ENCODE results near the gene DDR2. TPM values are rescaled to one million over a fixed set of nuclear protein-coding genes. Genes with fewer than 3 reads are reported as not detected.

DDR2 gene
- polyA plus RNA-seq, 2 donors, result 2.8 to 4.0 TPM

- no peaks in the 10 kb centered on the region for H3K27me3 ChIP-seq (ENCODE audit: control insufficient read depth in 1 of 2, insufficient read depth in 2 of 2, low read length in 2 of 2)
- no peaks in the 10 kb centered on the region for H3K36me3 ChIP-seq (ENCODE audit: control insufficient read depth in 2 of 2, insufficient read depth in 2 of 2, low read length in 1 of 2)
- WGBS, 2 donors, result 26 to 50% methylated on average over 1 of the region's 1 CpG
- H3K4me1 ChIP-seq (ENCODE audit: control insufficient read depth in 2 of 2, insufficient read depth in 2 of 2, low read length in 1 of 2), result peaks cover 3 to 4% of the 10 kb centered on the region in 2 donors
- no peaks in the 10 kb centered on the region for H3K9me3 ChIP-seq (ENCODE audit: control insufficient read depth in 2 of 2, insufficient read depth in 1 of 2, low read depth in 1 of 2, low read length in 1 of 2)
- no peak overlapping the region for H3K4me3 ChIP-seq (ENCODE audit: low read depth in 1 of 2, low read length in 2 of 2)
- peak overlapping the region; percentile 51 to 83 for H3K27ac ChIP-seq (ENCODE audit: low read depth in 2 of 2, low read length in 1 of 2)
These were observed 77.6 kb downstream of the DDR2 start for GRCh38 chr1:162709870-162710269.

GRCh38 chr1:162710345-162710744 lies 78.1 kb downstream of the DDR2 start:
- 36 to 40% methylated on average over 1 of the region's 1 CpG for WGBS, 2 donors
- Histone ChIP-seq H3K9me3 (ENCODE audit: control insufficient read depth in 2 of 2, insufficient read depth in 1 of 2, low read depth in 1 of 2, low read length in 1 of 2) (no peaks in the 10 kb centered on the region), H3K27me3 (ENCODE audit: control insufficient read depth in 1 of 2, insufficient read depth in 2 of 2, low read length in 2 of 2) (no peaks in the 10 kb centered on the region), H3K4me3 (ENCODE audit: low read depth in 1 of 2, low read length in 2 of 2) (no peak overlapping the region), H3K36me3 (ENCODE audit: control insufficient read depth in 2 of 2, insufficient read depth in 2 of 2, low read length in 1 of 2) (no peaks in the 10 kb centered on the region), H3K4me1 (ENCODE audit: control insufficient read depth in 2 of 2, insufficient read depth in 2 of 2, low read length in 1 of 2) (peaks cover 0 to 2% of the 10 kb centered on the region in 2 donors), H3K27ac (ENCODE audit: low read depth in 2 of 2, low read length in 1 of 2) (peak overlapping the region; percentile 51 to 83)

- H3K9me3 ChIP-seq (ENCODE audit: control insufficient read depth in 2 of 2, insufficient read depth in 1 of 2, low read depth in 1 of 2, low read length in 1 of 2), result no peaks in the 10 kb centered on the region
- no peaks in the 10 kb centered on the region for H3K36me3 ChIP-seq (ENCODE audit: control insufficient read depth in 2 of 2, insufficient read depth in 2 of 2, low read length in 1 of 2)
- H3K27ac ChIP-seq (ENCODE audit: low read depth in 2 of 2, low read length in 1 of 2), result peak overlapping the region; percentile 17 to 26
- peaks cover 0 to 2% of the 10 kb centered on the region in 2 donors for H3K4me1 ChIP-seq (ENCODE audit: control insufficient read depth in 2 of 2, insufficient read depth in 2 of 2, low read length in 1 of 2)
- no peaks in the 10 kb centered on the region for H3K27me3 ChIP-seq (ENCODE audit: control insufficient read depth in 1 of 2, insufficient read depth in 2 of 2, low read length in 2 of 2)
- WGBS, 2 donors, result 52 to 56% methylated on average over 4 of the region's 4 CpGs
- H3K4me3 ChIP-seq (ENCODE audit: low read depth in 1 of 2, low read length in 2 of 2), result no peak overlapping the region
These were observed 78.7 kb downstream of the DDR2 start for GRCh38 chr1:162710780-162711465.

- H3K36me3 ChIP-seq (ENCODE audit: control insufficient read depth in 2 of 2, insufficient read depth in 2 of 2, low read length in 1 of 2), result no peaks in the 10 kb centered on the region
- H3K27ac ChIP-seq (ENCODE audit: low read depth in 2 of 2, low read length in 1 of 2), result peak overlapping the region in 1 of 2 donors; percentile 9
- peaks cover 0 to 2% of the 10 kb centered on the region in 2 donors for H3K4me1 ChIP-seq (ENCODE audit: control insufficient read depth in 2 of 2, insufficient read depth in 2 of 2, low read length in 1 of 2)
- H3K4me3 ChIP-seq (ENCODE audit: low read depth in 1 of 2, low read length in 2 of 2), result no peak overlapping the region
- 58 to 79% methylated on average over 2 of the region's 2 CpGs for WGBS, 2 donors
- no peaks in the 10 kb centered on the region for H3K27me3 ChIP-seq (ENCODE audit: control insufficient read depth in 1 of 2, insufficient read depth in 2 of 2, low read length in 2 of 2)
- no peaks in the 10 kb centered on the region for H3K9me3 ChIP-seq (ENCODE audit: control insufficient read depth in 2 of 2, insufficient read depth in 1 of 2, low read depth in 1 of 2, low read length in 1 of 2)
These were observed 80.2 kb downstream of the DDR2 start for GRCh38 chr1:162712317-162713029.

GRCh38 chr1:162716123-162716522 lies 83.9 kb downstream of the DDR2 start:
- no peak overlapping the region for H3K27ac ChIP-seq (ENCODE audit: low read depth in 2 of 2, low read length in 1 of 2)
- H3K4me3 ChIP-seq (ENCODE audit: low read depth in 1 of 2, low read length in 2 of 2), result no peak overlapping the region
- H3K27me3 ChIP-seq (ENCODE audit: control insufficient read depth in 1 of 2, insufficient read depth in 2 of 2, low read length in 2 of 2), result no peaks in the 10 kb centered on the region
- 70% methylated on average over 4 of the region's 4 CpGs for WGBS, 2 donors
- H3K36me3 ChIP-seq (ENCODE audit: control insufficient read depth in 2 of 2, insufficient read depth in 2 of 2, low read length in 1 of 2), result no peaks in the 10 kb centered on the region
- H3K9me3 ChIP-seq (ENCODE audit: control insufficient read depth in 2 of 2, insufficient read depth in 1 of 2, low read depth in 1 of 2, low read length in 1 of 2), result no peaks in the 10 kb centered on the region
- no peaks in the 10 kb centered on the region for H3K4me1 ChIP-seq (ENCODE audit: control insufficient read depth in 2 of 2, insufficient read depth in 2 of 2, low read length in 1 of 2)

GRCh38 chr1:162716552-162716951 lies 84.3 kb downstream of the DDR2 start:
- Histone ChIP-seq H3K4me1 (ENCODE audit: control insufficient read depth in 2 of 2, insufficient read depth in 2 of 2, low read length in 1 of 2) (no peaks in the 10 kb centered on the region), H3K36me3 (ENCODE audit: control insufficient read depth in 2 of 2, insufficient read depth in 2 of 2, low read length in 1 of 2) (no peaks in the 10 kb centered on the region), H3K27me3 (ENCODE audit: control insufficient read depth in 1 of 2, insufficient read depth in 2 of 2, low read length in 2 of 2) (no peaks in the 10 kb centered on the region), H3K27ac (ENCODE audit: low read depth in 2 of 2, low read length in 1 of 2) (no peak overlapping the region), H3K9me3 (ENCODE audit: control insufficient read depth in 2 of 2, insufficient read depth in 1 of 2, low read depth in 1 of 2, low read length in 1 of 2) (no peaks in the 10 kb centered on the region), H3K4me3 (ENCODE audit: low read depth in 1 of 2, low read length in 2 of 2) (no peak overlapping the region)
- WGBS, 2 donors, result 52 to 61% methylated on average over 1 of the region's 1 CpG

GRCh38 chr1:162717548-162718184 lies 85.4 kb downstream of the DDR2 start:
- Histone ChIP-seq H3K4me1 (ENCODE audit: control insufficient read depth in 2 of 2, insufficient read depth in 2 of 2, low read length in 1 of 2) (no peaks in the 10 kb centered on the region), H3K36me3 (ENCODE audit: control insufficient read depth in 2 of 2, insufficient read depth in 2 of 2, low read length in 1 of 2) (no peaks in the 10 kb centered on the region), H3K27me3 (ENCODE audit: control insufficient read depth in 1 of 2, insufficient read depth in 2 of 2, low read length in 2 of 2) (no peaks in the 10 kb centered on the region), H3K9me3 (ENCODE audit: control insufficient read depth in 2 of 2, insufficient read depth in 1 of 2, low read depth in 1 of 2, low read length in 1 of 2) (no peaks in the 10 kb centered on the region), H3K27ac (ENCODE audit: low read depth in 2 of 2, low read length in 1 of 2) (no peak overlapping the region), H3K4me3 (ENCODE audit: low read depth in 1 of 2, low read length in 2 of 2) (no peak overlapping the region)
- 83 to 84% methylated on average over 1 of the region's 1 CpG for WGBS, 2 donors

GRCh38 chr1:162719678-162720077 lies 87.4 kb downstream of the DDR2 start:
- Histone ChIP-seq H3K9me3 (ENCODE audit: control insufficient read depth in 2 of 2, insufficient read depth in 1 of 2, low read depth in 1 of 2, low read length in 1 of 2) (no peaks in the 10 kb centered on the region), H3K27me3 (ENCODE audit: control insufficient read depth in 1 of 2, insufficient read depth in 2 of 2, low read length in 2 of 2) (no peaks in the 10 kb centered on the region), H3K36me3 (ENCODE audit: control insufficient read depth in 2 of 2, insufficient read depth in 2 of 2, low read length in 1 of 2) (no peaks in the 10 kb centered on the region), H3K27ac (ENCODE audit: low read depth in 2 of 2, low read length in 1 of 2) (no peak overlapping the region), H3K4me3 (ENCODE audit: low read depth in 1 of 2, low read length in 2 of 2) (no peak overlapping the region), H3K4me1 (ENCODE audit: control insufficient read depth in 2 of 2, insufficient read depth in 2 of 2, low read length in 1 of 2) (no peaks in the 10 kb centered on the region)
- 32 to 38% methylated on average over 1 of the region's 1 CpG for WGBS, 2 donors

- 86 to 95% methylated on average over 1 of the region's 1 CpG for WGBS, 2 donors
- H3K36me3 ChIP-seq (ENCODE audit: control insufficient read depth in 2 of 2, insufficient read depth in 2 of 2, low read length in 1 of 2), result no peaks in the 10 kb centered on the region
- H3K4me1 ChIP-seq (ENCODE audit: control insufficient read depth in 2 of 2, insufficient read depth in 2 of 2, low read length in 1 of 2), result no peaks in the 10 kb centered on the region
- H3K27me3 ChIP-seq (ENCODE audit: control insufficient read depth in 1 of 2, insufficient read depth in 2 of 2, low read length in 2 of 2), result no peaks in the 10 kb centered on the region
- H3K27ac ChIP-seq (ENCODE audit: low read depth in 2 of 2, low read length in 1 of 2), result no peak overlapping the region
- H3K4me3 ChIP-seq (ENCODE audit: low read depth in 1 of 2, low read length in 2 of 2), result no peak overlapping the region
- H3K9me3 ChIP-seq (ENCODE audit: control insufficient read depth in 2 of 2, insufficient read depth in 1 of 2, low read depth in 1 of 2, low read length in 1 of 2), result no peaks in the 10 kb centered on the region
These were observed 88.7 kb downstream of the DDR2 start for GRCh38 chr1:162720996-162721395.
